Inflammatory macrophage (primary cell): ENCODE results near the gene DPYD.

Experiments
- DNase-seq, 2 donors: peaks; one replicate each; pipeline ENCODE4 v3.0.0-alpha.2; 2020 to 2022

The DPYD gene

DNA sequence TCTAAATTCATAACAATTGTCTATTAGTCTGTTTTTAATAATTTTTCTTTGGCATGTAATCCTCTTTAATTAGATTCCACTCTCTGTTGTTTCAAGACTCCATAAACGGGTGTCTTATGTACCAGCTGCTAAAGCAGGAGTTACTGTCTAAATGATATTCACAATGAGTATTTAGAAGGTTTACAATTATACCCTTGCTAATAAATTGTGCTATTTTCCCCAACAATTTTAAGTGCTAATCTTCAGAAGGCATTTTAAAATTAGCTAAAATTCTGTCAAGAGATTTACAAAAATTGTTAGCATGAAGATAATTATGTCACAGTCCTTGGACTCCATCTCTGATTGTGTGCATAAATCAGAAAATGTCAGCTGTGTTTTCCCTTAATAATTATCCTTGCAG lies 83.7 kb downstream of the DPYD start:
- no peak for DNase-seq

DNA sequence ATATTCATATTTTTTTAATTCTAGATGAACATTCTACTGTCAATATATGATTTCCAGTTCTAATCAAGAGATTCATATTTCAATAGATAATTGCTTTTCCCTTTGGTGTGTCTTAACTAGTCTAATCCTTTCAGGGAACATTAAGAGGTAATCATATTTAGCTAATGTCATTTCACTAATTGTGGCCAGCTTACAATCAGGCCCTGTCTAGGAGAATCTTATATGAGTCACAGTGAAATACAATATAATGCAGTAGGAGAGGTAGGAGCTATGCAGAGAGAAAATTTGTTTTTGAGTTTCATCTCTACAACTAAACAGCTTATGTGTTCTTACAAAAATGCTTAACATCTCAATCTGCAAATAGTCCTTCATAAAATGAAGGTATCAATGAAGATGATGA lies 85.9 kb downstream of the DPYD start:
- no peak for DNase-seq

DNA sequence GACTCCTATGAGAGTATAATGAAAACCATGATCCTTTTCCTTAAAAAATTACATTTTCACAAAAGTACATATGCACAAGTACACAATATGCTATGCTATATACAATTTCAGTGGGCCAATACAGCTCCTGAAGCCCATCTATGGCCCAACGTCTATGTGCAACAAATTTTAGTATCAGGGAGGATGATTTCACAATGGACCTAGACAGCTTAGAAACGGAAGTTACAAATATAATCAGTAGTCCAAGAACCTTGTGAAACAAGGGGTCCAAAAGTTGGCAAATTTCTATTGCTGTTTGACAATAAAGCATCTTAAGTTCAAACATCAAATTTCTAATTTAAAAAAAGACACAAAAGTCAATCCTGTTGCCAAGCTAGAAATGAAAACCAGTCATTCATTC lies 87.0 kb downstream of the DPYD start:
- peak; percentile 61 to 87 for DNase-seq

DNA sequence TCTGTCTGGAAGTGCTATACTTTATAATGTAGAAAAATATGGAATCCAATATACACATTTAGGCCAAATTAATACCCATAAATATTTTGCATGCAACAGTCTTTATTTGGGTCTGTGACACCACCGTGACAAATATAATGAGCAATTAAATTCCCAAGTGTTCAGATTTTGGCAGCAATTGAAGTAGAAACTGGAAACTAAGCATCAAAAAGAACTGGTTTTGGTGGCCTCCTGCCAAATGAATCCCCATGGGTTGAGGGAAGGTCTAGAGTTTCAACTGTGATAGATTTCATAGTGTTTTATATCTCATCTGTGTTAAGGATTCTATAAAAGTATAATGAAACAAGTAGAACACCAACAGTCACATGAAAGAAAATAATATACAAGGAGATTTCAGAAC lies 88.4 kb downstream of the DPYD start:
- no peak for DNase-seq

DNA sequence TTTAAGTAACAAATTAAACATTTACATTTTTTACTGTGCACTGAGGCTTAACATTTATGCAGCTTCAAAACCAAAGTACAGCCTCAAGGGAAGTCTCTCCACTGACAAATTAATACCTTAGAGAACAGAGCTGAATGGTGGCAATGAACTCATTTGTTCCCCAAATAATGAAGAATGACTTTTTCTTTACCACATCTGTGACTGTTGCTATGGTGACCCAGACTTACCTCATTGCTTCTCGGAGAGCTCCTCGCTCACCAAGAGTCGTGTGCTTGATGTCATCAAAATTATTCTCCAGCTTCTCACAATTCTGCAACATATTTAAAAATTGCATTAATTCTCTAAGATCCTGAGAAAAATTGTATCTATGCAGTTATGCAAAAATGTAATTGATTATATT lies 92.9 kb downstream of the DPYD start:
- DNase-seq: peak; percentile 64 to 70

DNA sequence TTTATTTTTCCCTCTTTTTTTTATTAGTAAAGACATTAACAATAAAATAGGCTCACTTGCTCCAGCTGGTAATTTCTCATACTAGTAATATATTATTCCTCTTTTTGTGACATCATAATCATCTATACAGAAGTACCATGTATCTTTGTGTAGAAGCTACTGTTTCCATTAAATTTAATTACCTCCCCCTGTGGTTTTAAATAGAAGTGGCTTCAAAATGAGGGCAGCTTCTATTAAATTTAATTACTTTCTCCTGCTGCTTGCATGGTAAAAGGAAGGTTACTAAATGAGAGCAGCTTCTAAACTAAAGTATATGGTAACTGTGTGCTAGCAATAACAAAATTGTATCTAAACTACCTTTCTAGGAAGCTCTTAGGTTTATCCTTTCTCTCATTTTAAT lies 94.0 kb downstream of the DPYD start:
- no peak for DNase-seq

DNA sequence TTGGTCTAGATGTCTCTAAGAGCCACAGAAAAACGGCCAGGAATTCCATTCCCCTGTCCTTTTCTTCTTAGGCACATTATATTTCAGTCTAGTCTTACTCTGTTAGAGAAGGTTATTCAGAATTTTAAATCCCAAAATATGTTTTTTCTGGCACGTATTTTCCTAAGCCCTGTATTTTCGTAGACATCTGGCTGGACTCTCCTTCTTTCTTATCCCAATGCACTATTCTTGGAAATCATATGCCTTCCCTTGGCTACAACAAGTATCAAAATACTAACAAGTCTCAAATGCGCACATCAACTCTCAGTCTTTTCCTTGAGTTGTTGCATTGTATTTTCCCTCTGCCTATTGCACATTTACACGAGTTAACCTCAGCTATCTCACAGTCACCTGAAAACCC lies 96.2 kb downstream of the DPYD start:
- no peak for DNase-seq

DNA sequence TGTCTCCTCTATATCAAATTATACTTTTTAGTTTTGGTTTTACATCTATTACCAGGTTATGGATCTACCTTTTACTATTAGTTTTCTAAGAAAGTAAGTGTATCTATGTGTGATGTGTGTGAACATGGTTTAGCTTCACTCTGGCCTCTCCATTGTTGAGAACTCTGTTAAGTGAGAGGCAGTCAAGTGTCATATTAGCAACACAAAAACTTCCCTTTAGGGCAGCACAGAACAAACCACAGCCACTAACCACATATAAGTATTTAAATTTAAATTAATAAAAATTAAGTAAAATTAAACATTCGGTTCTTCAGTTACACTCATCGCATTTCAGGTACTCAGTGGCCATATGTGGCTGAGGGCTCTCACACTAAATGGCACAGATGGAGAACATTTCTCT lies 96.6 kb downstream of the DPYD start:
- DNase-seq: no peak

DNA sequence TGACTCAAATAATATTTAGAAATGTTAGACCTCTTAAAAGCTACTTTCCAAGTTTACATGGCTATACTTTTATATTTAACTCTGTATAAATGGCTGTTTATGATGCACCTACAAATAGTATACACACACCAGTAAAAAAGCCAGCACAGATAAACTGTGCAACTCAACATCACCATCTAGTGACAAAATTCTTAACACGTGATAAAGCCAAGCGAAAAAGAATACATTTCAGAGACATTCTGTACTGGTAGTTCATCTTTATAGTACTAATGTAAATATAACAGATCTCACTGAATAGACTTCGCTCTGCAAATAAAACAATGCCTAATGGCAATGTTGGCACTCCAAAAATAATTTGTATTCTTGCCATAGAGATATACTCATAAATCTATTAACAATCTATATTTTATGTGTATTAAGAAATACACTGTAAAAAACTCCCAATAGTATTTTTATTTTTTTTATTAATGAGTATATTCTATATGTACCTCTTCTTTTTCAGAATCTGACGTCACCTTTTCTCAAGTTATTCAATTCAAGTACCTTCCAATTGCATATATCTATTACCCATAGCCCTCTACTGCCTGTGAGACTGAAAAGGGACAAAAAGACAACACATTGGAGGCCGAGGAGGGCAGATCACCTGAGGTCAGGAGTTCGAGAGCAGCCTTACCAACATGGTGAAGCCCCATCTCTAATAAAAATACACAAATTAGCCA lies 100.2 kb downstream of the DPYD start:
- DNase-seq: peak; percentile 28 to 32

DNA sequence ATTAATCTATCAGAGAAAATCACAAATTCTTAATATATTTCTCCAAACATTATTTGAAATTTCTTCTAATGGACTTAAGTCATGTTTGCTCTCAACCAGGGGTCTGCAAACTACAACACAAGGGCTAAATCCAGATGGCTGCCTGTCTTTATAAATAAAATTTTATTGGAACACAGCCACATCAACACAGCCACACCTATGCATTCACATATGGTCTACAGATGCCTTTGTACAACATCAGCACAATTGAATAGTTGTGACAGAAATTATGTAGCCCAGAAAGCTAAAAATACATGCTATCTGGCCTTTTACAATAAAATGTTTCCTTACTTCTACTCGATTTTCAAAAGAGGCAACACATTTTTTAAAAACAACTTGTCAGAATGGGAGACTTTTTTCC lies 103.9 kb downstream of the DPYD start:
- DNase-seq: no peak

DNA sequence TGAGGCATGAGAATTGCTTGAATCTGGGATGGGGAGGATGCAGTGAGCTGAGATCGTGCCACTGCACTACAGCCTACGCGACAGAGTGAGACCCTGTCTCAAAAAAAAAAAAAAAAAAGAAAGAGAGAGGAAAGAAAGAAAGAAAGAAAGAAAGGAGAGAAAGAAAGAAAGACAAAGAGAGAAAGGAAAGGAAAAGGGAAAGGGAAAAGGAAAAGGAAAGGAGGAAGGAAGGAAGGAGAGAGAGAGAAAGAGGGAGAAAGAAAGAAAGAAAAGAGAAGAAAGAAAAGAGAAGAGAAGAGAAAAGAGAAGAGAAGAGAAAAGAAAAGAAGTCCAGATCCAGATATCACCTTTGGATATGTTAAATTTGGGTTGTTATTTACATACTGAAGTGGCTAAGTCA lies 106.0 kb downstream of the DPYD start:
- no peak for DNase-seq

DNA sequence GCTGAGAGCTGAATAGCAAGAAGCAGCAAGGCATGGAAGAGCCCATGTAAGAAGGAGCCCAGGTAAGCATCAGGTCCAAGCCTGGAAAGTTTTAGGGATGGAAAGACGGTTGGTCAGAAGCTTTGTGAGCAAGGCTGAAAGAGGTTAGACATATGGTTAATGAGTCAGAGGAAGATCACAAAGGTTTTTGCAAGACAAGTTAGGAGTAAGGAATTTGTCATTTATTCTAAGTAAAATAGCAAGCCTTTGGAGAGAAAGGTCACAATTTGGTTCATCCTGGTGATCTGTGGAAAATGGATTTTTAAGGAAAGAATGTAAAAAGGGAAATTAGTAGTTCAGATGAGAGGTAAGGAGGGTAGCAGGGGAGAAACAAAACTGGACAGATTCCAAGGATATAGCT lies 106.7 kb downstream of the DPYD start:
- no peak for DNase-seq

DNA sequence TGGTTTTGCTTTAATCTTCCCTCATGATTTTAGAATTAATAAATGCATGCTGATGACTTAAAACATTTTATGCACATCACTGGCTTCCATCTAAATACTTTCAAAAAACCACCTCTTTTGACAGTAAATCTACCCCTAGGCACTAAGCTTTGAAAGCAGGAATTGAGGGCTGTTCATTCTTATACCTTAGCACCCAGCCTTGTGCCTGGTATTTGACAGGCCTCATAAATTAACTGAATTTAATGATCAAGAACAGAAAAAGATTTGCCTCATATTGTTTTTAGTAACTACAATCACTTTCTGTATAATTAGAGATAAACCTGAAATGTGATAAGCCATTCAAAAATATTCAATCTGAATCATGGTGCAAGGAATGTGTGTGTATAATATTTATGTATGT lies 108.8 kb downstream of the DPYD start:
- DNase-seq: no peak

DNA sequence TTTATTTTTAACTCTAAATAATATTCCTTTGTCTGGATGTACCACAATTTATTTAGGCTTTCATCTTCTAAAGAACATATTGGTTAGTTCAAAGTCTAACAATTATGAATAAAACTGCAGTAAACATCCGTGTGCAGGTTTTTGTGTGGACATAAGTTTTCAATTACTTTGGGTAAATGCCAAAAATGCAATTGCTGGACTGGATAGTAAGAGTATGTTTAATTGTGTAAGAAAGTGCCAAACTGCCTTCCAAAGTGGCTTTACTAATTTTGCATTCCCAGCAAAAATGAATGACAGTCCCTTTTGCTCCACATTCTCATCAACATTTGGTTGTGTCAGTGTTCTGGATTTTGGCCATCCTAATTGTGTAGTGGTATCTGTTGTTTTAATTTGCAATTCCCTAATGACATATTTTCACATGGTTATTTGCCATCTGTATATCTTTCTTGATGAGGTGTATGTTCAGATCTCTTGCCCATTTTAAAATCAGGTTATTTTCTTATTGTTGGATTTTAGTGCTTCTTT lies 113.8 kb downstream of the DPYD start:
- no peak for DNase-seq

DNA sequence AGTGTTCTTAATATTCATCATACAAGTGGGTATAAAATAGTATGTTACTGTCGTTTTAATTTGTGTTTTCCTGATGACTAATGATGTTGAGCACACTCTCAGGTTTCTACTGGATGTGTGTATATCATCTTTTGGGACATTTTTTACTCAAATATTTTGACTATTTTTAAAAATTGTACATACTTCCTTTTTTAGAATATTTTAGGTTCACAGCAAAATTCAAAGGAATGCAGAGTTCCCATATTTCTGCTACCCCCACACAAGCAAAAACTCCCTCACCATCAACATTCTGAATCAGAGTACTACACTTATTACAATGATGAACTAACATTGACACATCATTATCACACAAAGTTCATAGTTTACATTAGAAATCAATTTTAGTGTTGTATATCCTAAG lies 114.5 kb downstream of the DPYD start:
- DNase-seq: peak in 1 of 2 donors; percentile 8

DNA sequence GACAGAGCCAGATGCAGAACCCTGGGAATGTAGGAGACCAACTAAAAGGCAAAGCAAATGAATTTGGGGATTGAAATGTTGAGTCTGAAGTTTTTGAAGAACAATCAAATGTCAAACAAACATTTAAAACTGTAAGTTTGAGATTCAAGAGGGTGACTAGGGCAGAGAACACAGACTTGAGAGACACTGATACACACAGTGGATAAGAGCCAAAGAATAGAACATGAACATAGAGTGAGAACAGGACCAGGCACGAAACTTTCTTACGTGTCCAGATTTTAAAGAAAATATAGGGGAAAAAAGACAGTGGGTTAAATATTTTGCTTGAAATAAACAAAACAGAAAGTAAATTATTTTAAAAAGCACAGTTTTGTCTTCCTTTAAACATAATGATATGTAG lies 115.7 kb downstream of the DPYD start:
- DNase-seq: no peak

DNA sequence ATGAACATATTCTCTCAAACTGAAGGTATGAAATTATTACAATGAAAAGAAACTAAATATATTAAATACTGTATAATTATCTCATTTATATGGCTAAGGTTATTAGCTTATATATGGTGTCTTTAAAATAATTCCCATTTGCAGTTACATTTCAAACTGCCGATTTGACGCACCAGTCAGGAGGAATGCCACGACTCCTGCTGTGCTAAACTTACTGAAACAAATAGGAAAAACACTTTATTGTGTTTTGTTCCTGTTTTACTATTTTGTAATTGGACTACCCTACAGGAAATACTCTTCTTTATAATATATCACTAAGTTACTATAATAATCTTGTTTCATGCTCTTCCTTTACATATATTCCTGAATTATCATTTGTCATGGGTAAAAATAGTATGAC lies 117.8 kb downstream of the DPYD start:
- no peak for DNase-seq

DNA sequence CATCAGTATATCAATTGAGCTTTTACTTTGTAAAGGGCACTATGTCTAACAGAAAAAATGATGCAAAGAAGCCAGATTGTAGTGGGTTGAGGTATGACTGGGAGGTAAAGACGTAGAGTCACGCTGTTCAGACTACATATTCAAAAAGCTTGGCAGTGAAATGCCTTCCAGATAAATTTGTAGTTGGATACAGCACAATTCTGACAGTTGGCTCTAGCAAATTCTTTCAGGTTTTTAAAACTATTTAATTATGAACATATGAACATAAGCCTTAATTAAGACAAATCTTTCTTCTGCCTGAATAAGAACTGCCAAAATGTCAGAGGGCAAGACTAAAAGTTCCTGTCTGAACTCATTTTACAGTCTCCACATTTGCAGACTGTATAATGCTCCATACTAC lies 118.8 kb downstream of the DPYD start:
- no peak for DNase-seq

DNA sequence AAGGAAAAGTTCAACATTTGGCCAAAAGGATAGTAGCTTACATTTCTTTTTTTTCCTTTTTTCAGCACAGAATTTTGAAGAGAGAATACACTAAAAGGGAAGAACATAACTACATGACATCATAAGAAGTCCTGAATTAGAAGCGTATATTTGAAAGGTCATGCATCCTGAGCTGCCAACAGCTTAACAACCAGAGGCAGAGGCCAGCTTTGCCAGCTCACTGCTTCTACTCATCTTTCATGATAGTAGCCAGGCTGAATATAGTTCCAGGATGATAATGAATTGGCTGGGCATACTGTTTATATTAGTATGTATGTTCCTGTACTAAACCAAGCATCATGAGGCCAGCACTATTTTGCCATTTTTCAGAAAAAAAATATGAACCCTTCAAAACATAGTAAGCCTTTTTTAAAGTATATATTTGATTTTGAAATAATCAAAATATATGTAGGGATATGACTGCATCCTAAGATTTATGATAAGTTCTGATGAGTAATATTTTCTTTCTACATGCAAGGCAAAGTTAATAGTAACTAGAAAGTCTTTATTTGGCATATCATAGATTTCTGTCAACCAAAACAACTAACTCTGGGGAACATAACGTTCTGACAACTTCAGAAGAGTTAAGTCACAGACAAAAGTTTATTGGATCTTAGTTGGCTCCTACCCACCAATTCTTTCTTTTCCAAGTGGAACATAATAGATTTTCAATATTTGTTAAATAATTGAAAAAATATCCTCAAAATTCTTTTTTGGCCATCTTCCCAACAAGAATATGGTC lies 123.2 kb downstream of the DPYD start:
- no peak for DNase-seq

DNA sequence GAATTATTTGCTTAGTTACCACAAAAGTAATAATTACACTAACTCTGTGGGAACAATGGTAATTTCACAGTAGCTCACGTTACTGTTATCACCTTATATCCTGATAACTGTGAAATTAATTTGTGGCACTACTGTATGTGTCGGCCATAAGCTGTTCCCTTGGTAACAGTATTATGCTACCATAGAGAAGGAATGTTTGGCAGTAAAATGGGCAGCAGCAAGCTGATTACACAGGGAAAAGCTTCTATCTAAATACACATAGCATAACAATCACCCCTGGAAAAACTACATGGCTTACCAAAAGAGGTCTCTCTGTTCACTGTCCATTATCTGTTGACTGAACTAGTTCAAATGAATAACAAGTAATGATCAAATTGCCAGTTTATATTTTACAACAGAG lies 124.1 kb downstream of the DPYD start:
- DNase-seq: no peak

DNA sequence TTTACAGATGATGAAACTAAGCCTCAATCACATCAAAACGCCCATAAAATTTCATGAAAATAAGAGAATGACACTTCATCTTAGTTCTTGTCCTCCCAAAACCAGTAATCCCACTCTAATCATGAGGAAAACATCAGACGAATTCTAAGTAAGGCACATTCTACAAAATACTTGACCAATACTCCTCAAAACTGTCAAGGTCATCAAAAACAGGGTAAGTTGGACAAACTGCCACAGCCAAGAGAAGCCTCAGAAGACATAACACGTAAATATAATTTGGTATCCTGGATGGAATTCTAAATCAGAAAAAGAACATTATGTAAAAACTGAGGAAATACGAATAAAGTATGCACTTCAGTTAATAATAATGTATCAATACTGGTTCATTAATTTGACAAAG lies 128.2 kb downstream of the DPYD start:
- no peak for DNase-seq

DNA sequence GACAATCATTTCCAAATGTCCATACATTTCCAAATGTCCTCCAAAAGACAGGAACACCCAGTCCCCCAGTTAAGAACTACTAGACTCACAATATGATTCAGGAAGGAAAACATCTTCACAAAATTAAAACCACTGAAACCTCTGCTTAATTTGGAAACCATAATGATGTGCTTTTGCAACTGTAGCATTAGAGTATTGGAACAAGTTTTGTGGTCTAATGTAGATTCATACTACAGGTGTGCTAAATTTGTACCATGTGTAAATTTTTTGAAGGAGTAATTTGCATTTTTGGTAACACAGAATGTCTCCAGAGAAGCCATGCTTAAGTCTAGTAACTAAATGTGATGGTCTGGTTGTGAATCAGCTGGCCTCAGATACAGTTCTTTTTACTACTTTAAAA lies 129.6 kb downstream of the DPYD start:
- DNase-seq: no peak

DNA sequence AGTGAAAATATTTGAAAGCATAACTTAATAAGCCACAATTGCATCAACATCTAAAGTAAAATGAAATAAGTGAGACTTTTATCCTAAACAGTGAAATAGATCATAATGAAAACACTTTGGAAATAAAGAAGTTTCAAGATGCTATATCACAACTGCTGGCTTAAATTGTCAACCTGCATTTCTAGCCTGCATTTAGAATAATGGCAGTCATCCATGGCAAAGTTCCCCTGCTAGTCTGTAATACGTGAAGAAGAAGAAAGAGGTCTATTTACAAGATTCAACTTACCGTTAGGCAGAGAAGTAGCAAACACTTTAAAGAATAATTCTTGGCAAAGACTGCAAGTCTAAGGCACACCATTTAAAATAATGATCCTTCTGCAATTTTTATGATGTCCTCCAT lies 133.6 kb downstream of the DPYD start:
- no peak for DNase-seq

DNA sequence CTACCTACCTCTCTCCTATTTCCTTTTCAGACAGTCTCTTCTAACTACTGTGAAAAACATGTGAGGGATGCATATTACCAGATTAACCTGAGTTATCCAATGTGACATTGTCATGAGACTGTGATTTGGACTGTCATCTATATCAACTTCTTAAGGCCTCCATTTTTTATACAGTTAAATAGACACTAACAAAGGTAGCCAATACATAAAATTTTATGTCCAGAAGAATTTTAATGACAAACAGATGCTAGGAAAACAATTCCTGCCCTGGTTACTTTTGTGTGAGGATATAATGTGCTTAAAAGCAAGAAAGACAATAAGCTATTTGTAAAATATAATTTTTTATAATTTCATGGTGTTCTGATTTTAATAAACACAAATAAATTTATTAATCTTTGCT lies 136.2 kb downstream of the DPYD start:
- no peak for DNase-seq
